PC-9 (cell line): ENCODE measurements around the gene COX4I1.

Source experiments
- CTCF ChIP-seq: fragments of 200-600 bp; sonication (generic); conservative IDR thresholded peaks from 2 replicates; pipeline ENCODE4 v1.6.1; 2017; ENCODE audit warnings: mixed run types, antibody characterized with exemption, mild to moderate bottlenecking, moderate library complexity
- EZH2 ChIP-seq: fragments of 200-600 bp; sonication (generic); IDR thresholded peaks from 2 replicates; pipeline ENCODE4 v1.8.0; 2017; ENCODE audit warnings: antibody characterized with exemption, low read depth

DNA sequence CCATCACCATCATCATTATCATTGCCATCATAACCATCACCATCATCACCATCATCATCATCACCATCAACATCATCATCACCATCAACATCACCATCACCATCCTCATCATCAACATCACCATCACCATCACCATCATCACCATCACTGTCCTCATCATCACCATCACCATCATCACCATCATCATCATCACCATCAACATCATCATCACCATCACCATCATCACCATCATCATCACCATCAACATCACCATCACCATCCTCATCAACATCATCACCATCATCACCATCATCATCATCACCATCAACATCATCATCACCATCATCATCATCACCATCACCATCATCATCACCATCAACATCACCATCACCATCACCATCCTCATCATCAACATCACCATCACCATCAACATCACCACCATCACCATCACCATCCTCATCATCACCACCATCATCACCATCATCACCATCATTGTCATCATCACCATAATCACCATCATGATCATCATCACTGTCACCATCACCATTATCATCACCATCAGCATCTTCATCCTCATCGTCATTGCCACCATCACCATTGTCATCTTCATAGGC, 23.9 kb downstream of the COX4I1 start:
- TF ChIP-seq CTCF (no peak), EZH2 (no peak)
